ENCODE measurements around the gene REXO1.

- TF ChIP-seq MAX (IDR thresholded peaks at IDR 0.05) (no peak), CTCF (IDR thresholded peaks at IDR 0.05 in 2 of 3, conservative IDR thresholded peaks at IDR 0.05 in 1 of 3; ENCODE audit: borderline replicate concordance in 1 of 3, insufficient read depth in 1 of 3, low read depth in 2 of 3, low read length in 2 of 3) (0 out of 6 replicates have a peak, but pooled peaks of 1 of the 3 experiments have one; percentile 11), POLR2A (IDR thresholded peaks at IDR 0.05; ENCODE audit: borderline replicate concordance, extremely low read depth, insufficient read depth, insufficient read length) (no peak), TCF7L2 (IDR thresholded peaks at IDR 0.05; ENCODE audit: borderline replicate concordance, extremely low read depth, insufficient read depth, insufficient read length) (no peak), EGR1 (IDR thresholded peaks at IDR 0.05; ENCODE audit: low read depth) (no peak), FOSL1 (IDR thresholded peaks at IDR 0.05; ENCODE audit: low read depth) (no peak), POLR2AphosphoS5 (IDR thresholded peaks at IDR 0.05; ENCODE audit: low read depth, low read length) (no peak), RAD21 (IDR thresholded peaks at IDR 0.05; ENCODE audit: low read depth) (no peak), EZH2phosphoT487 (IDR thresholded peaks at IDR 0.05; ENCODE audit: borderline replicate concordance) (no peak), SIN3A (IDR thresholded peaks at IDR 0.05; ENCODE audit: low read depth) (no peak), ZNF274 (IDR thresholded peaks at IDR 0.05; ENCODE audit: low read depth, low read length) (no peak), REST (IDR thresholded peaks at IDR 0.05; ENCODE audit: low read depth) (no peak)
These were observed 56.4 kb downstream of the REXO1 start for GRCh38 chr19:1791879-1792278.
